PFSK-1 (cell line): ENCODE data around the gene RORB.

ENCODE experiments used
- FOXP2 ChIP-seq: optimal IDR thresholded peaks from 2 replicates; pipeline ENCODE3; 2011; ENCODE audit warnings: borderline replicate concordance, control low read depth, inconsistent platforms; ENCODE audit not compliant: insufficient read depth; ENCODE audit errors: extremely low read length, extremely low read depth
- POLR2AphosphoS5 ChIP-seq: IDR thresholded peaks from 2 replicates; pipeline ENCODE4 v1.6.1; 2012; ENCODE audit warnings: low read depth, mild to moderate bottlenecking, control low read depth, low read length, moderate library complexity
- REST ChIP-seq, 2 experiments: IDR thresholded peaks; 2 replicates each; pipeline versions ENCODE4 v1.6.1 to v1.8.0; 2011 to 2012; ENCODE audit warnings: low read depth in 2 of 2, low read length in 2 of 2, control low read depth in 1 of 2, inconsistent platforms in 1 of 2, mild to moderate bottlenecking in 1 of 2, moderate library complexity in 1 of 2; ENCODE audit not compliant: insufficient read depth in 1 of 2
- SIN3A ChIP-seq: IDR thresholded peaks from 2 replicates; pipeline ENCODE4 v1.6.1; 2012; ENCODE audit warnings: mild to moderate bottlenecking, low read length, moderate library complexity, borderline replicate concordance; ENCODE audit not compliant: insufficient read depth
- TAF1 ChIP-seq: IDR thresholded peaks from 2 replicates; pipeline ENCODE4 v1.6.1; 2012; ENCODE audit warnings: low read length, control low read depth, borderline replicate concordance; ENCODE audit not compliant: insufficient read depth

RORB gene

GRCh38 chr9:74479711-74480110, 17.4 kb upstream of the RORB start:
- TF ChIP-seq POLR2AphosphoS5 (no peak), TAF1 (no peak), FOXP2 (no peak), REST (IDR thresholded peaks at IDR 0.05; ENCODE audit: insufficient read depth in 1 of 2, low read depth in 2 of 2, low read length in 2 of 2) (no peak), SIN3A (no peak)

- no peak for TF ChIP-seq REST (IDR thresholded peaks at IDR 0.05; ENCODE audit: insufficient read depth in 1 of 2, low read depth in 2 of 2, low read length in 2 of 2)
- no peak for TF ChIP-seq POLR2AphosphoS5
- TF ChIP-seq FOXP2 = no peak
- TF ChIP-seq SIN3A = no peak
- no peak for TF ChIP-seq TAF1
Observed at GRCh38 chr9:74487395-74487794, 9.7 kb upstream of the RORB start.

- TF ChIP-seq FOXP2 (no peak), POLR2AphosphoS5 (no peak), SIN3A (no peak), TAF1 (no peak), REST (IDR thresholded peaks at IDR 0.05; ENCODE audit: insufficient read depth in 1 of 2, low read depth in 2 of 2, low read length in 2 of 2) (no peak)
Observed at GRCh38 chr9:74493512-74493911, 3.6 kb upstream of the RORB start.

- TF ChIP-seq REST (IDR thresholded peaks at IDR 0.05; ENCODE audit: insufficient read depth in 1 of 2, low read depth in 2 of 2, low read length in 2 of 2) (no peak), TAF1 (no peak), FOXP2 (no peak), POLR2AphosphoS5 (no peak), SIN3A (no peak)
Observed at GRCh38 chr9:74494490-74494889, 2.6 kb upstream of the RORB start.

GRCh38 chr9:74496406-74496805, 729 bp upstream of the RORB start:
- TF ChIP-seq POLR2AphosphoS5 (no peak), SIN3A (no peak), TAF1 (no peak), REST (IDR thresholded peaks at IDR 0.05; ENCODE audit: insufficient read depth in 1 of 2, low read depth in 2 of 2, low read length in 2 of 2) (no peak), FOXP2 (no peak)
